CD4-positive, alpha-beta T cell treated with Interleukin-21 for 1 hour (primary cell): ENCODE results near the gene MSANTD7.
A peak's percentile ranks its signal among the peaks of the same experiment; 100 is the strongest.
"Not testable (repeated sequence)": the region's sequence is repeated elsewhere in the genome, so short reads cannot be mapped to it uniquely, and the experiment has no call there.

Experiments
- DNase-seq: peaks from one replicate; pipeline ENCODE4 v3.0.0-alpha.2; 2020

The MSANTD7 gene

DNA sequence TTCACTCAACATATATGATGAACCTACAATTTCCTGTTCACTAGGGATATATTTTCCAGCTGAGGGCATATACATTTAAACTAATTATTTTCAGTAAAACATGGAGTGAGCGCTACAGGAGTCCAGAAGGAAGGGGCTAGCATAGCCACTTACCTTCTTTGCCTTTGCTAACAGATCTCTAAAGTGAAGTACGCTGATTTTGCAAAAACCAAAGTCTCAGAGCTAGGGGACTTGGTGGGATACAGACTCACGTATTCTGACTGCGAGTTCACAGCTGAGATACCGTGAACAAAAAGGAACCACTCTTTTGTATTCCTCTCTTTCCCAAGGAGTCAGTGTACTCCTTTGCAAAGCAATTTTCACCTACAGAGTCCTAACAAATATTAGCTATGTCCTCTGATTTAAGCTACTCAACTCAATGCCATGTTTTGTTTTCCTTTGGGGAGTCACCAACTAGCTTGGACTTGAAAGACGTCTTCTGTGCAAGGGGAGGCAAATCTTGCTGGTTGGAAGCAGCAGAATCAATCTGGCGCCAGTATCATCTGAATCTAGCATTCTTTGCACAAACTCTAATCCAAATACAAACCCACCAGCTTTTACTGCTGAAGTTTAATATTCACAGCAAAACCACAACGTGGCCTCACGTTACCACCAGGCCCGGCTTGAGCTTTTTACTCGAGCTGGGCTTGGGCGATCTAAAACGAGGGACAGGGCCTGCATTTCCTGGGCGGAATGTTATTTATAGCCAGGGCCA lies 926 bp upstream of the MSANTD7 start:
- no peak for DNase-seq

DNA sequence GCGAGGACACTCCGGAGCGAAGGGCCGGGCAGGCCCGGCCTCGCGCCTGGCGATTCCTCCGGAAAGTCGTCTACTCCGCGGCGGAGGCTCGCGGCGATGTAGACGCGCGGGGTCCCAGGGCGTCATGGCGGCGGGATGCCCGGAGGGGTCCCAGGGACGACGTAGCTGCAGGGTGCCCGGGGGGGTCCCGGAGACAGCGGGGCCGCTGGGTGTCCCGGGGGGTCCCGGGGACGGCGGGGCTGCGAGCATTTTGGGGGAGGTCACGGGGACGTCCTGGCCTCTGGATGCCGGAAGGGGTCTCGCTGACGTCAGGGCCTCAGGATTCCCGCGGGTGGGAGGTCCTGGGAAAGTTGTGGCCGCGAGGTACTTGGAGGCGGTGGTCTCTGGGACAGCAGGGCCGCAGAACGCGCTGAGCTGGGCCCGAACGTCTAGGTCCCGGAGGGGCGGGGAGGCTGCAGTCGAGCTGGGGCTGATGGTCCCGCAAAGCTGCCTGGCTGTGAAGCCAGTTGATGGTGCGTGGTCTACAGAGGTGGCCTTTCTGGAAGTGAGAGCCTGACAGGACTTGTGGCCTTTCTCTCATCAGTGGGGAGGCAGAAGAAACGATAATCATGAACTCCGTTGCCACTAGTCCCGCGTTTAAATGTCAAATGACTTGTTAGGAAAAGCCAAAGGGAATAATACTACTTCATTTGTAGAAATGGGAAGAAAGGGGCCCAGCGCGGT lies 637 bp downstream of the MSANTD7 start:
- peak; percentile 28 for DNase-seq

DNA sequence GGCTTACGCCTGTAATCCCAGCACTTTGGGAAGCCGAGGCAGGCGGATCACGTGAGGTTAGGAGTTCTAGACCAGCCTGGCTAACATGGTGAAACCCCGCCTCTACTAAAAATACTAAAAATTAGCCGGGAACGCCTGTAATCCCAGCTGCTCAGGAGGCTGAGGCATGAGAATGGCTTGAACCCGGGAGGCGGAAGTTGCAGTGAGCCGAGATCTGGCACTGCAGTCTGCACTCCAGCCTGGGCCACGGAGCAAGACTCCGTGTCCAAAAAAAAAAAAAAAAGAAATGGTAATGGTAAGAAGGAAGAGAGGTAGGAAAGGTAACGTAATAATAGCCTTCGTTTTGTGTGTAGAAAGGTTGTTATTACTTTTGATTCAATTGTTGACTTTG lies 1.2 kb downstream of the MSANTD7 start:
- DNase-seq = no peak

DNA sequence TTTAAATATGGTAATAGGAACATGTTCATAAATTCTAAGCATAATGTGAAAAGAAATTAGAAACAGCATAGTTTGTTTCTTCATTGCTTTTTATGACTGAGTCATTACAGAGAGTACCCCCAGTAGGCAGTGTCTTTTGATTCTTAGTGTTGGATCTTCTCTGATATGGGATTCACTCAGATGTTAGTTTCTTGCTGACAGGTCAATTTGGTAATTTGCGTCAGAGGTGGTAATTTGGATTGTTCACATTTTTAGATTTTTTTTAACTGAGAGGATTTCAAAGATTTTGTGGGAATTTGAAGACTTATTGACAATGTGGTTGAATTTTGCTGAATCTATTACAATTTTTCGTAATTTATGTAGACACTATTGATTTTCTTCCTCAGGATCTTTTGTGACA lies 2.1 kb downstream of the MSANTD7 start:
- DNase-seq = no peak

DNA sequence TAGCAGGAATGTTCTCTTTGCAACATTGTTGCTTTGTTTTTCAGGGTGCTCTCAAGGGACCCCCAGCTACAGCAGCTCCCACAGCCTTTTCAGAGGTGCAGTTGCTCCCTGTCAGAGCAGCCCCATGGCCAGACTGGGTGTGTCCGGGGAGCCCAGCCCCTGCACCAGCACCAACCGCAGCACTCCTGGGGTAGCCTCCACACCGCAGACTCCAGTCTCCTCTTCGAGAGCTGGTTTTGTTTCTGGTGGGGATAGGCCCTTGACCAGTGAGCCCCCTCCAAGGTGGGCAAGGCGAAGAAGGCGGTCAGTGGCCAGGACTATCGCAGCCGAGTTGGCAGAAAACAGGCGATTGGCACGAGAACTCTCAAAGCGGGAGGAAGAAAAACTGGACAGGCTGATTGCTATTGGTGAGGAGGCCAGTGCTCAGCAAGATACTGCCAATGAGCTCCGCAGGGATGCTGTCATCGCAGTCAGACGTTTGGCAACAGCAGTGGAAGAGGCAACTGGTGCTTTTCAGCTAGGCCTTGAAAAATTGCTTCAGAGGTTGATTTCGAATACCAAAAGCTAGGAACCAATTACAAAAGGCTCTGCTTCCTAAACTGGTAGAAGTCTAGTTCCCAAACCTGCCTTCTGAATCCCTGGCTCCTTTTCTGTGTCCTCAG lies 5.4 kb downstream of the MSANTD7 start:
- DNase-seq = no peak

DNA sequence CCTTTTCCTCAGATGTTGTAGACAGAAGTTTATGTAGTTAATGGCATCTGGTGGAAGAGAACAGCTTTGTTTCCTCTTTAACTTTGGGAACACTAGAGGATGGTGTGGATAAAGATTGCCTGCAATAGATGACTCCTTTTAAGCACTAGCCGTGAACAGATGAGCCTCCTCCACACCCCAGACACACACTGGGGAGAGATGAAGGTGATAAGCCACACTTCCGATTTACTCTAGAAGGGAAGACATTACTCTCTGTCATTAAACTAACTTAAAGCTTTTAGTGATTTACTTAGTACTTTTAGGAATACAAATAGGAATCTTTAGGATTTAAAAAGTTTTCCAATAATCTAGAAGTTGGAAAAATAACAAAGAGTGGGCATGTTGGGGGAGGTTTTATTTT lies 6.8 kb downstream of the MSANTD7 start:
- DNase-seq = no peak

DNA sequence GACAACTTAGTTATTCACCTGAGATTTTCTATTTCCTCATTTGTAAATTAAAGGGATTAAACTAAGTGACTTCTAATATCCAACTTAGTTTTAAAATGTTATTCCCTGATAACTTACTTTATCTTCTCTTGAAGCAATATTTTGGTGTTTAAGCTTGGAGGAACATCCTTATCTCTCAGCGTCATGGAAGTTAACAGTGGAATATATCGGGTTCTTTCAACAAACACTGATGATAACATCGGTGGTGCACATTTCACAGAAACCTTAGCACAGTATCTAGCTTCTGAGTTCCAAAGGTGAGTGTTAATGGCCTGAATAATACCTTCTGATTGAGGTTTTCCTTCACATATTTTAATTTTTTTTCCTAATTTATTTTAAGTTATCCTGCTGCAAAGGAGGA lies 14.1 kb downstream of the MSANTD7 start:
- DNase-seq = no peak

DNA sequence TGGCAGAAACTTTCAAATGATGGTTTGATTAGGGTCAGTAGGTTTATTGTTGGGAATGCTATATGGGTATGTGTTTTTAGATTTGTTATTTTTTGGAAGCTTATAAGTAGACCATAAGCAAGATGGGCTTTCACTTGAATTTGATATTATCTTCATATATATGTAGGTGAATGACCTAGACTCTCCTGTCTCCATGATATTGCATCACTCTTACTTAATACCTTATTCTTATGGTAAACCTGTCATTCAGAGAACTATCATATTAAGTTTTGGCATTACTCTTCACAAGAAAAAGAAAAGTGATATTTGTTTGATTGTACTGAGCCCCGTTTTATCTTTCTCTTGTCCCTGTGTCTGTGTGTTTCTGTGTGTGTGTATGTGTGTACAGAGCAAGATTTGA lies 17.3 kb downstream of the MSANTD7 start:
- DNase-seq = no peak

DNA sequence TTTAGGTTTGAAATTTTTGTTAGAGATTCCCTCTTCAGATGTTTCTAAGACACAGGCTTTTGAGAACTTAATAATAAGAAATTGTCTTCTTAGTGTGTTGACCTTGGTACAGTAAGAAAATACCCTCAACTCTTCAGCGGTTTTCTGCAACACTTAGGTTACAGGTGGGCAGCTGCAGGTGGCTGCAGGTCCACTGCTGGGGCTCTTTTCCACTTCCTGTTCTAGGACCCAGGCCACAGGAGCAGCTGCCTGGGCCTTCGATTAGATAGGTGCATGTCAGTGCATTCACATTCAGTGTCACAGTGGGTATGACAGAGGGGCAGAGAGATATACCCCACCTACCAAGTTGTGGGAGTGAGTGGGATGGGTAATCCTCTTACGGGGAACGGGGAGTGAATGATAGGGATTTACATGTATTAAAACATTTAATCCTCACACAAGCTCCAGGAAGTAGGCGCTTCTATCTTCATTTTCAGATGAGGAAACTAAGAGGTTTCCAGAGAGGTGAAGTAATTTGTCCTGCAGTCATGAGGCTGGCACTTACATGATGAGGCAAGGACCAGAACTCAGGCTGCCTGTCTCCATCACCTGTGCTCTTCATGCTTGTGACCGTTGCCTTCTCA lies 20.3 kb downstream of the MSANTD7 start:
- DNase-seq = no peak

DNA sequence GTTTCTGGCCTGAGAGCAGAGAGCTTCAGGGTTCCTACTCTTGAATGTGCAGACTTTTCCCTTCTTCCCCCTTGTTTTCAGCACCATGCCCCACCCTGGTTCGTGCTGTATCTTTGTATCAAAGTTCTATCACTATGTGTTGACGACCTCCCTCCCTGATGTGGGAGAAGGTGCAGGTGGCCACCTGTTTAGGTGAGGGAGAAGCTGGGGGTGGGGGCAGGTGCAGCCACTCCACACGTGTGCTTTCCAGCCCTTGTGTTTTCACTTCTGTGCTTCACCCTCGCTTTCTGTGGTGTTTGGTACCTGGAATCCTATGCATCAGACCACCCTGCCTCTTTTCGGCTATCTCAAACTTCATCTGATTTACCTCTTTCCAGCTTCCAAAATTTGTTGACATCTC lies 20.9 kb downstream of the MSANTD7 start:
- no peak for DNase-seq

DNA sequence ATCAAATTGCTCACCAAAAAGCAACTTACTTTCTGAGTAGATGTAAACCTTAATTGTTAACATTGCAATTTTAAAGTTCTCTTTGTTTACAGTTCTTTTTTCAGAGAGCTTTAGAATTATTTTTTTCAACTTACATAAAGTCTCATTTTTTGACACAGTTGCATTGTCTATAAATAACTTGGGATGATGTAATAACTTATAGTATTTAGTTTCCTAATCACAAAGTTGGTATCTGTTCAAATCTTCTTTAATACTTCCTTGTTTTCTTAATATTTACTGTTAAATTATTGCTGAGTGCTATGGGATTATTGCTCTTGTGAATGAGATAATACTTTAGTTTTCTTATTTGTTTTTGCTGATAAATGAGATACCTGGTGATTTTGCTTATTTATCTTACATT lies 21.7 kb downstream of the MSANTD7 start:
- no peak for DNase-seq

DNA sequence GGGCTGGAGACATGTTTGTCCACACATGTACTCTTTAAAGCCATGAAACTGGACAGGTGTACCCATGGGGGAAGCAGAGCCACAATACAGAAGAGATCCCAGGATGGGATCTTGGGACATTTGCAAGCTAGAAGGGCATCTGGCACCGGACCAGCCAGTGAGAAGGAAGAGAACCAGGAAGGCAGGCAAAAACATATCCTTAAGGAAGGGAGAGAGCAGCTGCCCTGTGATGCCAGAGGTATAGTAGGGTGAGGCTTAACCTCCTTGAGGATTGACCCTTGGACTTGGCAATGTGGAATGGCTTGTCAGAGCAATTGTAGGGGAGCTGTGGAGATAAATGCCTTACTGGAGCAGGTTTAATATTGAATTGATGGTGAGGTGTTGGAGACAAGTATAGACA lies 22.7 kb downstream of the MSANTD7 start:
- no peak for DNase-seq

DNA sequence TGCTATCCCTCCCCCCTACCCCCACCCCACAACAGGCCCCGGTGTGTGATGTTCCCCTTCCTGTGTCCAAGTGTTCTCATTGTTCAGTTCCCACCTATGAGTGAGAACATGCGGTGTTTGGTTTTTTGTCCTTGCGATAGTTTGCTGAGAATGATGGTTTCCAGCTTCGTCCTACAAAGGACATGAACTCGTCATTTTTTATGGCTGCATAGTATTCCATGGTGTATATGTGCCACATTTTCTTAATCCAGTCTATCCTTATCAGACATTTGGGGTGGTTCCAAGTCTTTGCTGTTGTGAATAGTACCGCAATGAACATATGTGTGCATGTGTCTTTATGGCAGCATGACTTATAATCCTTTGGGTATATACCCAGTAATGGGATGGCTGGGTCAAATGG lies 26.4 kb downstream of the MSANTD7 start:
- not testable (repeated sequence) for DNase-seq

DNA sequence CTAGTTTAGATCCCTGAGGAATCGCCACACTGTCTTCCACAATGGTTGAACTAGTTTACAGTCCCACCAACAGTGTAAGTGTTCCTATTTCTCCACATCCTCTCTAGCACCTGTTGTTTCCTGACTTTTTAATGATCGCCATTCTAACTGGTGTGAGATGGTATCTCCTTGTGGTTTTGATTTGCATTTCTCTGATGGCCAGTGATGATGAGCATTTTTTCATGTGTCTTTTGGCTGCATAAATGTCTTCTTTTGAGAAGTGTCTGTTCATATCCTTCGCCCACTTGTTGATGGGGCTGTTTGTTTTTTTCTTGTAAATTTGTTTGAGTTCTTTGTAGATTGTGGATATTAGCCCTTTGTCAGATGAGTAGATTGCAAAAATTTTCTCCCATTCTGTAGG lies 26.8 kb downstream of the MSANTD7 start:
- DNase-seq = not testable (repeated sequence)

DNA sequence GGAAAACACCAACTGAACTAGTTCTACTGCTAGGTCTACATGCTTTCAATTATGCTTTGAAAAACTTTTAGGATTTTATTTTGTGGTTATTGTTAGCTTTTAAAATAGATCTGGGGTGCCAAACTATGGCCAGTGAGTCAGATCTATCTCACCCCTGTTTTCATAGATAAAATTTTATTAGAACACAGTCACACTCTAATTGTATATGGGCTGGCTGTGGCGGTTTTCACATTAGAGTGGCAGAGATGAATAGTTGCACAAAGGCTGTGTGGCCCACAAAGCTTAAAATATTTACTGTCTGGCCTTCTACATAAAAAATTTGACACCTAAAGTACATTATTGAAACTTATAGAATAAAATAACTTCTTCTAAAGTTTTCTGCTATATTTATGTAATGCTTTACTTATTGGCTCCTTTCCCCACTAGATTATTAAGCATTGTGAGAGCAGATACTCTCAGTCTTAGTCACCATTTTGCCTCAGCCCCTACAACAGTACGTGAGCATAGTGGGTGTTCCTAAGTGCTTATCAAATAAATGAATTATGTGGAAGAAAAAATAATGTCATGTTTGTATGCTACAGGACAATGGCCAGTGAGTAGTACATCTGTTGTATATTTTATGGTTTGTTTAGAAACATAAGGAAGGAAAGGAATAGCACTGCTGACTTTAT lies 35.1 kb downstream of the MSANTD7 start:
- no peak for DNase-seq

DNA sequence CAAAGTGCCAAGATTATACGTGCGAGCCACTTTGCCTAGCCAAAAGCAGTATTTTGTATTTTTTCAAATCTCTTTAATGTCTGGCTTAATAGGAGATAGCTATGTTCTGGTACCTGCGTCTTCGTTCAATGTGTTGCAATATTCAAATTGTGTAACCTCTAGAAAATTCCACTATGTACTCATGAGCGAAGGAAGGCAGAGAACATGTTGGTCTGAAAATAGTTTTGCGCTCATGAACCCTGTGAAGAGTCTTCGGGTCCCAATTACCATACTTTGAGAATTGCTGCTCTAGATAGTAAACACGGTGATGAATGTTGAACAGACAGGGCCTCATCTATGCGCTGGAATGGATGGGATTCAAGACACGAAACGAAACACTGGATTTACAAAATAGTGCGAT lies 37.8 kb downstream of the MSANTD7 start:
- no peak for DNase-seq

DNA sequence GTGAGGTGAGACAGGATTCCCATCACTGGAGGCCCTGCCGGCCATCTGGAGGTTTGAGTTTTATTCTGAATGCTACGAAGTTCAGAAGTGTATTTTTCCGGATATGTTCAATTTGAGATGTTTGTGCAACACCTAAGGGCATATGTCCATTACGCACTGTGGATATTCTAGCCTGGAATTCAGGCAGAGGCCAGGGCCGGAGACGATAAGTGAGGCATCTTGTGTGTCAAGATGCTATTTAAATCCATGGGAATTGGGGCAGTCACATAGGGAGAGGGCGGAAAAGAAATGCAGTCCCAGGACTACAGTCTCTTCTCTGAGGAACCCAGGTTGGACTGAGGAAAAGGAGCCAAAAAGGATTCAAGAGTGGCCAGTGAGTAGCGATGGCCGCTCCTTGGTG lies 38.7 kb downstream of the MSANTD7 start:
- DNase-seq = no peak

DNA sequence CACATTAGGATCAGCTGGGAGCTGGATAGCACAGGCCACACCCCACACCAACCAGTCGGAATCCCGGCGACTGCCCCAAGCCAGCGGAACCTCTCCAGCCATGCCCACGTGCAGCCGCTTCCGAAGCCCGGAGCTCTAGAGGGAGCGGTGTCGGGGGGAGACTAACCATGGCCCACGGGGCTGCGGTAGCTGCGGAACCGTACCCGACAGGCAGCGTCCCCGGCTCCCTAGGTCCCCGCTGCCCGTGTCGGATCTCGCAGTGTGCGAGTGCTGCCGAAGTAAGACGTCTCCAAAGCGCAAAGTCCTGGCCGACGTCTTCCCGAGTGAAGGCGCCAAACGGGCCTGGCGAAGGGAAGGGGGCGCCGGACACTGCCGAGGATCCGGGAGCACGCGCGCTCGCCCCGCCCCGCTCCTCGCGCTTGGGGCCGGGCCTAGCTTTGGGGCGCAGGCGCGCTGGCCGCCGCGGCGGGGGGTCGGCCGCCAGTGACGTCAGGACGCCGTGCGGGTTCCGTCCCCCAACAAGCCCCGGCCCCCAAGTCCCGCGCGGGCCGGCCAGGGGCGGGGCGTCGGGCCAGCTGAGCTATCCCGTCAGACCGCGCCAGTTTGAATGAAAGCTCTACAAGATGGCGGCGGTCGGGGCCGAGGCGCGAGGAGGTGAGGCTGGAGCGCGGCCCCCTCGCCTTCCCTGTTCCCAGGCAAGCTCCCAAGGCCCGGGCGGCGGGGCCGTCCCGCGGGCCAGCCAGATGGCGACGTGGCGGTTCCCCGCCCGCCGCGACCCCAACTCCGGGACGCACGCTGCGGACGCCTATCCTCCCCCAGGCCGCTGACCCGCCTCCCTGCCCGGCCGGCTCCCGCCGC lies 40.4 kb downstream of the MSANTD7 start, which contains the start of gene SUV39H2:
SUV39H2 (plus strand) TSS at position 601 of the 858 bp plus-strand sequence; CDS start at position 624, 23 bp downstream.
- peak; percentile 93 for DNase-seq

DNA sequence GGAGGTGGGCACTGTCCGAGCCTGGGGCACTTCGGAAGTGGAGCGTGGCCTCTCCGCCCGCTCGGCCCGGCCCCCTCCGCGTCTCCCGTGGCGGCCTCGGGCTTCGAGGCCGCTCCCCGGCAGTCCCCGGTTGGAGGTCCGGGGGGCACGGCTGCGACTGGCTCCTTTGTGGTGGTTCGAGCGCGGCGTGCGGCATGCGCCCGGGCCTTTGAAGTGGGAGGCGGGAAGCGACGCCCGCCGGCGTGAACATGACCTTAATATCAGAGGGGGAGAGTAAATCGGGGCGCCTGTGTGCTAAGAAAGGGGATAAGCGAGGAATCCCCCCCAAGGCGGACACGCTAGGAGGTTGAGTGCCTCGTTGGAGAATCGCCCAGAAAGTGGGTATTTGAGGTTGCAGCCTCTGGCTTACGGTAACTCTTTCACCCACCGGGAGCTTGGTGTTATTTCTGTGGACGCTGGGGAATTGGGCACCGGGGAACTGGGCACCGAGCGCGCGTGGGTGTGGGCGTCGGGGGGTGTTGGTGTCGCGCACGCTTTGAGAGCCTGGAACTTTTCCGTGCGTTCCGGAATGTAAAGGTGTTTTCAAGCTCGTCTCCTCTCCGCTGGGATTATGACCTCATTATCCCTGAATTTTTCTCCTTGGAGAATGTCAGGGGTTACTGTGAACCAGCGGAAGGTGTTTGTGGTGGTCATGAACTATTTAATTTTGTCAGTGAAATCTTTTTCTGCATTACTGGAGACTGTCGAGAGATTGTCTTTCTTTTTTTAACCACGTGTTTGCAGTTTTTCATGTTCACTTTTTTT lies 41.2 kb downstream of the MSANTD7 start:
- DNase-seq = peak; percentile 42

DNA sequence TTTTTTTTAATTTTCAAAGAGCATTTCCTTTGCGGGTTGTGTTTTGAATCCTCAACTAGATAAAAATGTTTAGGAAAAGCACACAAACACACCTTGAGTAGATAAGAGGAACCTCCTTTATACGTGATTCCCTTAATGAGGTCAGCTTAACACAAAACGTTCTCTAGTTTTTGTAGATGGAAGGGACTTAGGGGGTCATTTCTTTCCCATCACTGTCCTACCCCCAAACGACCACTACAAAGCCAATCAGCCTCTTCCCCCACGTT lies 41.8 kb downstream of the MSANTD7 start:
- no peak for DNase-seq

DNA sequence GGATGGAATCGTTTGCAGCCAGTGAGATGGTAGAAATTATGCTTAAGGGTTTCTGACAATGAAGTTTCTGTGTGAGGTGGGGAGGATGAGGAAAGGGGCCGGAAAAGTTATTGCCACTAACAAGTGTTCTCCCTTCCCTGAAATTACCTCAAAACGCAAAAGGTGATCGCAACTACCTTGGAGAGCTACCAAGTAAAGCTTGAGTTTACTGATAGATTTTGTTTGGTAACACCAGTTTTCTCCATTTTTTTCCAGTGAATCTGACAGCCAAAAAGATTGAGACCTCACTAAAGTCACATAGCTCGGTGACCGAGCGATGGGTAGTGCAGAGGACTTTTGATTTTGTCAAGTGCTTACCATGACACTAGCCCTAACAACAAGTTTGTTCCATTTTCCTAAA lies 42.1 kb downstream of the MSANTD7 start:
- DNase-seq = no peak
